ENCODE results near the gene CCDC3. TPM values are rescaled to one million over a fixed set of nuclear protein-coding genes. Genes with fewer than 3 reads are reported as not detected.

CCDC3 gene
- total and polyA plus RNA-seq, 8 donors, result 0.60 to 4.7 (median 2.2) TPM

- no peak for DNase-seq
- Histone ChIP-seq H3K36me3 (no peaks in the 10 kb centered on the region), H3K4me1 (no peaks in the 10 kb centered on the region), H3K4me3 (no peak overlapping the region), H3K9me3 (no peaks in the 10 kb centered on the region), H3K27ac (no peak overlapping the region), H3K27me3 (no peaks in the 10 kb centered on the region)
- no peak for TF ChIP-seq CTCF (IDR thresholded peaks at IDR 0.05)
- no peak for FAIRE-seq
- ATAC-seq, result no peak
- WGBS, 2 donors, result 66 to 71% methylated on average over 5 of the region's 5 CpGs
- intact Hi-C loops (cut with DNase I), result no loop called here
Measured at GRCh38 chr10:12940791-12941190, 60.7 kb downstream of the CCDC3 start.

GRCh38 chr10:12938271-12938670, 63.2 kb downstream of the CCDC3 start:
- Histone ChIP-seq H3K27ac (no peak overlapping the region), H3K9me3 (no peaks in the 10 kb centered on the region), H3K36me3 (no peaks in the 10 kb centered on the region), H3K4me3 (no peak overlapping the region), H3K27me3 (no peaks in the 10 kb centered on the region), H3K4me1 (no peaks in the 10 kb centered on the region)
- DNase-seq (no peak), ATAC-seq (no peak), FAIRE-seq (no peak)
- TF ChIP-seq CTCF (IDR thresholded peaks at IDR 0.05), result no peak
- intact Hi-C loops (cut with DNase I), result no loop called here
- WGBS, 2 donors, result 50 to 58% methylated on average over 4 of the region's 4 CpGs

- no peak overlapping the region for H3K4me3 ChIP-seq
- FAIRE-seq (no peak), ATAC-seq (no peak), DNase-seq (no peak)
- H3K27ac ChIP-seq, result no peak overlapping the region
- H3K9me3 ChIP-seq, result no peaks in the 10 kb centered on the region
- H3K27me3 ChIP-seq, result no peaks in the 10 kb centered on the region
- H3K4me1 ChIP-seq, result no peaks in the 10 kb centered on the region
- intact Hi-C loops (cut with DNase I), result no loop called here
- 60 to 80% methylated on average over 3 of the region's 3 CpGs for WGBS, 2 donors
- TF ChIP-seq CTCF (IDR thresholded peaks at IDR 0.05), result no peak
- no peaks in the 10 kb centered on the region for H3K36me3 ChIP-seq
Measured at GRCh38 chr10:12937527-12937926, 64.0 kb downstream of the CCDC3 start.

- no peaks in the 10 kb centered on the region for H3K4me1 ChIP-seq
- FAIRE-seq, result no peak
- intact Hi-C loops (cut with DNase I), result no loop called here
- no peak overlapping the region for H3K27ac ChIP-seq
- H3K36me3 ChIP-seq, result no peaks in the 10 kb centered on the region
- H3K4me3 ChIP-seq, result no peak overlapping the region
- H3K9me3 ChIP-seq, result no peaks in the 10 kb centered on the region
- H3K27me3 ChIP-seq, result no peaks in the 10 kb centered on the region
- DNase-seq, result no peak
- ATAC-seq, result no peak
- WGBS, 2 donors, result 82 to 86% methylated on average over 4 of the region's 4 CpGs
- TF ChIP-seq CTCF (IDR thresholded peaks at IDR 0.05), result no peak
Measured at GRCh38 chr10:12934777-12935176, 66.7 kb downstream of the CCDC3 start.

GRCh38 chr10:12929381-12929780, 72.1 kb downstream of the CCDC3 start:
- DNase-seq, result no peak
- no peaks in the 10 kb centered on the region for H3K9me3 ChIP-seq
- TF ChIP-seq CTCF (IDR thresholded peaks at IDR 0.05), result no peak
- no peaks in the 10 kb centered on the region for H3K27me3 ChIP-seq
- 70 to 73% methylated on average over 2 of the region's 2 CpGs for WGBS, 2 donors
- intact Hi-C loops (cut with DNase I), result no loop called here
- FAIRE-seq, result no peak
- no peaks in the 10 kb centered on the region for H3K4me1 ChIP-seq
- no peaks in the 10 kb centered on the region for H3K36me3 ChIP-seq
- no peak overlapping the region for H3K27ac ChIP-seq
- H3K4me3 ChIP-seq, result no peak overlapping the region
- no peak for ATAC-seq
